CD4-positive, alpha-beta T cell treated with Interleukin-6 at 100 ng/mL for 8 hours (primary cell): ENCODE results near the gene NUCB1.

Experiments
- DNase-seq: peaks from one replicate; pipeline ENCODE4 v3.0.0-alpha.2; 2020; ENCODE audit warnings: mixed read lengths, low spot score

NUCB1 gene

DNA sequence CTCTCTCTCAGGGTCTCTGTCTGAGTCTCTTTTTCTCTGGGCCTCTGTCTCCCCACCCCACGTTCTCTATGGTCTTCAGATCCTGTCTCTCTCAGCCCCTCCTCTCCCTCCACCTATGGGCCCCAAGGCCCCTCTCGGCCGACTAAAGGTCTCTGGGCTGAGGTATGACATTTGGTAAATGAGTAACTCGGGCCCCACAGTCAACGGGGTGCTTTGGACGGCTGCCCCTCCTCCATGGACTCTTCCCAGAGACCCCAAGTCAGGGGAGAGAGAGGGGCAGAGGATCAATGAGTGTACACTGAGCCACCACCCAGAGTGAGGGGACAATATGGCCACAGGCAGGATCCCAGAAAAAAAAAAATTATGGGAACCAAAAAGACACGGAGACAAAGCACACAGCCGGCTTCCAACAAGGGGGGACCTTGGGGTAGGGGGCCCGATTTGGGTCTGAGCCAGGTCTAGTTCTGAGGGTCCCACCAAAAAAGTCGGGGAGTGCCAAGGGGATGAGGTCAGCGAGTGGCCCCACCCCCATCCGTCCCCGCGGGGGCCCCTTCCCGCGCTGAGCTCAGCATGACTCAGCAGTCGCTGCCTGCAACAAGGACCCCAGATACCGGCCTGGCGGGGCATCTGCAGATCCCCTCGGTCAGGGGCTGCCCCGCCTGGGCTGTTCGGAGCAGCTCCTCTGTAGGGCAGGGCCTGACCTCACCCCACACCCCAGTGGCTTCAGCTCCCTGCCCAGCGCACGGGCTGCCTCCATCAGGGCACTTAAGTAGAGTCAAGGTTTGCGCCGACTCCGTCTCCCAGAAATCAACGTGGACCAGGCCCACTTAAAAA, 63.5 kb downstream of the NUCB1 start:
- peak; percentile 46 for DNase-seq

DNA sequence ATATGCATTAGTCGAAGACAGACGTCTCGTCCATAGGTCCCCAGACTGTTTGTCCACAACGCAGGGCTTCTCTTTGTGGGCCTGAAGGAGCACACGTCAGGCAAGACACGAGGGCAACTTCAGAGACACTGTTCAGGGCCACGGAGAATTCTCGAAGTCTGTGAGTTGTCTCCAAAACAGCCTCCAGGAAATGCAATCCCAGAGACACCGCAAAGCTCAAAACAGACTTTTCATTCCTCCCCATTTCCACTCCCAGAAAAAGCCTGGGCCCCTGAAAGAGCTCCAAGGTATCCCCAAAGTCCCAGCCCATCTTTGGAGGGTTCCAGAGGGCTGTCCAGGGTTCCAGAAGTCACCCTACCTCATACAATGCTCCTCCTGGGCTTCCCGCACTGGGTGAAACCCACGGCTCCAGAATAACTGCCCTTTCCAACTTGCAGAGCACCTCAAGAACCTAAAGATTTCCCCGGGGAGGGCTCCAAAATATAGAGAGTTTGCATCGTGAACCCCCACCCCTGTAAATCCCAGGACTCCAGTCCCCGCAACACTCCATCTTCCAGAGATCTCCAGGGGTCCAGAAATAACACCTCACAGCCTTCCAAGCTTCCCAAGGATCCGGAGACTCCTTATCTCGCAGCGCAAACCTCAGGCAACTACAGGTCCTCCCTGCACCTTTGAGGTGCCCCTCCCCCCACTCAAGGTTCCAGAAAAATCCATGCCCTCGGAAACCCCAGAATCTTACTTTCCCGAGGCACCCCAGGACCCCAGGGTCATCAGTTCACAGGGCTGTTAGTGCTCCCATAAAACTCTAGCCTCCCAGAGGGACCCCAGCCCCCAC, 64.3 kb downstream of the NUCB1 start:
- DNase-seq, result no peak

DNA sequence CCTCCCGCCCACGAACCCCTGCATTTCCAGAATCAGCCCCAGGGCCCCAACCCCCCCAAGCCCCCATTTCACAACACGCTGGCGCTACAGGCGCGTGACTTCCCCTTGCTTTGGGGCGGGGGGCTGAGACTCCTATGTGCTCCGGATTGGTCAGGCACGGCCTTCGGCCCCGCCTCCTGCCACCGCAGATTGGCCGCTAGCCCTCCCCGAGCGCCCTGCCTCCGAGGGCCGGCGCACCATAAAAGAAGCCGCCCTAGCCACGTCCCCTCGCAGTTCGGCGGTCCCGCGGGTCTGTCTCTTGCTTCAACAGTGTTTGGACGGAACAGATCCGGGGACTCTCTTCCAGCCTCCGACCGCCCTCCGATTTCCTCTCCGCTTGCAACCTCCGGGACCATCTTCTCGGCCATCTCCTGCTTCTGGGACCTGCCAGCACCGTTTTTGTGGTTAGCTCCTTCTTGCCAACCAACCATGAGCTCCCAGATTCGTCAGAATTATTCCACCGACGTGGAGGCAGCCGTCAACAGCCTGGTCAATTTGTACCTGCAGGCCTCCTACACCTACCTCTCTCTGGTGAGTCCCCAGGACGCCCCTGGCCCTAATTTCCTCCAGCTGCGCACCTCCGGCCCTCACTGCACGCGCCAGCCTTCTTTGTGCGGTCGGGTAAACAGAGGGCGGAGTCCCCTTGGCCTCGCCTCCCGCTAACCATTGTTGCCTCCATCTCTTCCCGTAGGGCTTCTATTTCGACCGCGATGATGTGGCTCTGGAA, 65.1 kb downstream of the NUCB1 start, which contains the start of gene FTL:
TSS of gene FTL (plus strand) at position 270 of the 766 bp plus-strand sequence. CDS start at position 469, 199 bp downstream.
- DNase-seq, result peak; percentile 94

DNA sequence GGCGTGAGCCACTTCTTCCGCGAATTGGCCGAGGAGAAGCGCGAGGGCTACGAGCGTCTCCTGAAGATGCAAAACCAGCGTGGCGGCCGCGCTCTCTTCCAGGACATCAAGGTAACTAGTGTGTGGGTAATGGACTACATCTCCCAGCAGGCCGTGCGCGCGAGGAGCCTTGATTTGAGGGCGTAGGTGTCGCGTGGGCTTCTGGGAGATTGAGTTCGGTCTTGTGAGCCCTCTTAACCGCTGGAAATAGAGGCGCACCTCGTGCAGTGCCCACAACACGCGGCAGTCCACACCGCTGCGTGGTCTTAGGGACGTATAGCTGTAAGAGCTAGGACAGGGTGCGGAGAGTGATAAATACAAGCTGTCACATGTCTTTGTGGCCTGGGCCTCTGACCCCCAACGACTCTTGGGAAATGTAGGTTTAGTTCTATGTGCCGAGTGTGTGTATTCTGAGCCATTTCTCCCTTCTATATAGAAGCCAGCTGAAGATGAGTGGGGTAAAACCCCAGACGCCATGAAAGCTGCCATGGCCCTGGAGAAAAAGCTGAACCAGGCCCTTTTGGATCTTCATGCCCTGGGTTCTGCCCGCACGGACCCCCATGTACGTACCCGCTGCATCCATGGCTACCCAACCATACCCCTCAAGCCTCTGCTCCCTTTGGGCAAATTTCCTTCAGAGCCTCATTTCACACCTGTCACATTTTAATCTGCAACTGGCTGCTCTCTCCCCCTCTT, 65.9 kb downstream of the NUCB1 start:
- DNase-seq, result peak; percentile 86

DNA sequence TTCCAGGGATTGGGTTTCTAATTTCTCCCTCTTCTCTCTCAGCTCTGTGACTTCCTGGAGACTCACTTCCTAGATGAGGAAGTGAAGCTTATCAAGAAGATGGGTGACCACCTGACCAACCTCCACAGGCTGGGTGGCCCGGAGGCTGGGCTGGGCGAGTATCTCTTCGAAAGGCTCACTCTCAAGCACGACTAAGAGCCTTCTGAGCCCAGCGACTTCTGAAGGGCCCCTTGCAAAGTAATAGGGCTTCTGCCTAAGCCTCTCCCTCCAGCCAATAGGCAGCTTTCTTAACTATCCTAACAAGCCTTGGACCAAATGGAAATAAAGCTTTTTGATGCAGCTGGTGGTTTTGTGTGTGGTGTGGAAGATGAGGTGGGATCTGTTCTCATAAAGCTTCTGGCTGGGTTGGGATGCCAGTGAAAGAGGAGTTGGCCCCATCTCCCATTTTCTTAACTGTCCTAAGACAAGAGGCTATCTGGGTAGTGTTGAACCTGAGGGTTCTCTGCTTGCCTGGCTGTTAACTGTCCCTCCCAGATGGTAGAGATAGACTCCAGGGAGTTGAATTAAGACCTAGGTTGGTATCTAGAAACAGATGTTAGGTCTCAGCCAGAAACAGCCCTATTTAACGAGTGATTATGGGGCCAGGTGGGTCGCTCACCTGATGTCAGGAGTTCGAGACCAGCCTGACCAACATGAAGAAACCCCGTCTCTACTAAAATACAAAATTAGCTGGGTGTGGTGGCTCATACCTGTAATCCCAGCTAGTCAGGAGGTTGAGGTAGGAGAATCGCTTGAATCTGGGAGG, 66.6 kb downstream of the NUCB1 start:
- no peak for DNase-seq

DNA sequence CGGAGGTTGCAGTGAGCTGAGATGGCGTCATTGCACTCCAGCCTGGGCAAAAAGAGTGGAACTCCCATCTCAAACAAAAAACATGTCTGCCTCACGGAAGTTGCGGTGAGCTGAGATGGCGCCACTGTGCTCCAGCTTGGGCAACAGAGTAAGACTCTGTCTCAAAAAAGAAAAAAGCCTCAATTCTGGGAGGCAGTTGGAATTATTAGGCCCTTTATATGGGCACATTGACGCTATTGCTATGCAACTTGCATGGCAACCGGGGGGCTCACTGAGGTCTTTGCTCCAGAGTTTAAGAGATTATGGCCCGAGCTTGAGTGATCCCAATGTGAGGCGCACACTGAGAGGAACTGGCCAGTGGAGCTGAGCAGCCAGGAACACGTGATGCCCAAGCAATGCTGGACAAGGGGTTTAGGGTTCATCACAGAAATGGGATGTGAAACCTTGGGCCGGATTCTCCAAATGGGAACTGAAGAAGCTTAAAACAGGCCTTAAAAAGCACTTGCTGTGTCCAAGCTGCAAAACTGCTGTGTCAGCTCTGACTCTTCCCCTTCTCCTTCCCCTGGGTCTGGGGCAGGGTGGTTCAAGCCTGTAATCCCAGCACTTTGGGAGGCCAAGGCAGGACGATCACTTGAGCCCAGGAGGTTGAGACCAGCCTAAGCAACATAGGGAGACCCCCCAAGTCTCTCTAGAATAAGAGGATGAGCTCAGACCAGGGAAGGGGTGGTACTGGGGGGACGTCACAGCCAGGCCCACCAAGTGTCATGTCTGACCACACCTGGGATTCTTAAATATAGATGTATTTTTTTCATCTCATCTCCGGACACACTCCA, 67.5 kb downstream of the NUCB1 start:
- DNase-seq, result no peak

DNA sequence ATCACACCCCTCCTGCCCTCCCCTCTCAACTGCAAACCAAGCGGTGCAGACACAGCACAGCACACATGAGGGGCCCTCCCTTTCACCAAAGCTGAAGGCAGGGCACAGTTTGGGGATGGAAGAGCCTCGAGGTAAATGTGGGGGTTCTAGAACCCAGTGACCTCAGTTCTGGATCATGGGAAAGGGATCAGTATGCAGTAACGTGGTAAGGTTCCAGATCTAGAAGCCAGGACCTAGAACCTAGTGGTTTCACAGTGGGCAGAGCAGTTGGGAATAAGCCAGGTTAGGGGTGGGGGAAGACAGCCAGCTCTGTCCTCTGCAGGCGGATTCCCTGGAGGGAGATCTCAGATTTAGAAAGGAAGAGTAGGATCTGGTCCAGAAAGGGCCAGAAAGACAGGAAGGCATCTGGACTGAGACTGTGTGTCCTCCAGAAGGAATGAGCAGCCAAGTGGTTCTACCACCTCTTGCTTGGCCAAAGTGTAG, 68.1 kb downstream of the NUCB1 start:
- DNase-seq, result no peak

DNA sequence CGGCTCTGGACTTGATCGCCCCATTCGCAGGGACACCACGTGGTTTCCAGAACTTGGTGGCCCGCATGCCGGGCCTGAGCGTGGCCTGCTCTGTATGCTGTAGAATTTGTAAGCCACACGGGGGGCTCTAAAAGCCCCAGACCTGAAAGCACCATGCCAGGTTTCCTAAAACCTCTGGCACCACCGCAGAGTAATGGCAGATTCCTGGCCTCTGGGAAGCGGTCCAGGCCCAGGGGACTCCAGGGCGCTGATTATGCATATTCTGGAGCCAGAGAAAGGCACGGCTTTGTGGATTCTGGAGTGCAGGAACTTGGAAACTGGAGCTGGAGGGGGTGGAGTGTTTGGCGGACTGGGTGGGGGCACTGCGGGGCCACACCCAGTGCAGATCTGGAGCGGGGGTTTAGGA, 68.7 kb downstream of the NUCB1 start:
- no peak for DNase-seq

DNA sequence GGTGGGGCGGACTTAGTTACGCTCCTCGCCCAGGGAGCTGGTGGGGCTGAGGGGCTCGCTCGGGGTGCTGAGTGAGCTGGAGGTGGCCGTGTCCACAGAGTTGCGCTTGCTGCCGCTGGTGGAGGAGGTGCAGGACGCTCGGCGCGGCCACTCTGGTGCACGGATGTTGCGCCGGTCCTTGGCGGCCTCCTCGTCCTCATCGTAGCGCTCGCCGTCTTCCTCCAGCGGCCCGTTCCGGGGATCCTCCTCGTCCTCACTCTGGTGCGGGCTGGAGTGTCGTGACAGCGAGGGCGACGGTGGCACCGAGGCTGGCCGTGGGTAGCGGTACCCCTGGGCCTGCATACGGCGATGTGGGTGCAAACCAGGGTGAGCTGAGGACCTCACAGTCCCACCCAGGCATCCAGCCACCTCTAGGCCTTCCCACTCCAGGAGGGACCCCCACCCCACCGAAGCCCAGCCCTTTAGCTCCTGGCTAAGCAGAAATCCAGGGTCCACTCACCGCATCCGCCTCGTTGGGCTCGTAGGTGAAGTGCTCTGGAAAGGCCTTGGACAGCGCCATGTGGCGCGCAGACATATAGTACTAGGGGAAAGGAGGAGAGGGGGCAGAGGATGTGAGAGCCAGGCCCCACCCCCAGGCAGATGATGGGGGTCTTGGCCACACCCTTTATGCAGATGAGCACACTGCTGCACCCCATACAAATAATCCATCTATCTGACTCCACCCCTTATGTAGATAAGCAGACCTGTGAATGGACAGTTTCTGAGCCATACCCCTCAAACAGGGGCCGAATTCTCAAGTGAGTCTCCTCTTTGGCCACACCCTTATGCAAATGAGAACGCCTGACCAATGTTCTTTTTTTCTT, 69.4 kb downstream of the NUCB1 start:
- no peak for DNase-seq

DNA sequence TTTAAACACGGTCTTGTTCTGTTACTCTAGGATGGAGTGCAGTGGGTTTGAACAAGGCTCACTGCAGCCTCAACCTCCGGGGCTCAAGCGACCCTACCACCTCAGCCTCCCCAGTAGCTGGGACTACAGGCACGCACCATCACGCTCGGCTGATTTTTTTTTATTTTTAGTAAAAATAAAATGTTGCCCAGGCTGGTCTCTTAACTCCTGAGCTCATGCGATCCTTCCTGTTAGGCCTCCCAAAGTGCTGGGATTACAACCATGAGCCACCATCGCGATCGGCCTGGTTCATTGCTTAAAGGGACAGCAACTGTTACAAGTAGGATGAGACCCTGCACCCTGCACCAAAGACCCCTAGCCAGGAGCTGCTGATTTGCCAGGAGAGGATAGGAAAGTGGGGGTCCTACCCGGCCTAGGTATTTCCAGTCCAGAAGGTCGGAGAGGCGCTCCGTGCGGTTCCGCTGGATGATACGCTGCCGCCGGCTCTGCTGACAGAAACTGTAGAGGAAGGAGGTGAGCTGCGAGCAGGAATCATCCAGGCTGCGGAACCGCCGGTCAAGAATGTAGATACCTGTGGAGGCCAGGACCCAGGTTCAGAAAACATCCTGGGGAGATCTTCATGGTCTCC, 70.1 kb downstream of the NUCB1 start:
- DNase-seq, result no peak

DNA sequence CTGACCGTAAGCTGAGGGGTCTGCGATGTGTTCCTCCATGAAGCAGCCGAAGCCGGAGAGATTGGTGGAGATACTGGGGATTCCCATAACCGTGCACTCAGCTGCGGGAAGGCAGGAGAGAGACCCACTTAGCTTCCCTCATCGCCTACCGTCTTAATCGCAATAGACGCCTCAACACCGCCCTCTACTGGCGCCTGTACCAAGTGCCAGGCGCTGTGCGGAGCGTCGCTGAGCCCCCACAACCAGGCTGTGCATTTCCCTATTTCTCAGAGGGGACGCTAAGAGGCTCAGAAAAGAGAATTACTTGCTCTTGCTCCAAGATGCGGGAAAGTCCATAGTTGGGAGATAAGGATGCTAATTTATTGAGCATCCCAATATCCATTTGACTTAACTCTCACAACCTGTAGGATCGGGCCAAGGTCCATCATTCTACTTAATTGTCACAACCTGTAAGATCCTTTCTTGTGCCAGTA, 70.8 kb downstream of the NUCB1 start:
- peak; percentile 73 for DNase-seq
